Measurements from ENCODE around the gene POLR2H.

- TF ChIP-seq CTCF (conservative IDR thresholded peaks at IDR 0.05 in 1 of 2, IDR thresholded peaks at IDR 0.05 in 1 of 2; ENCODE audit: extremely low read depth in 1 of 2, insufficient read depth in 1 of 2, low read depth in 1 of 2, low read length in 2 of 2), result no peak
- no peak for TF ChIP-seq EZH2 (IDR thresholded peaks at IDR 0.05; ENCODE audit: borderline replicate concordance, low read length)
These were observed 590 bp downstream of the POLR2H start for GRCh38 chr3:184361932-184362667.
